ENCODE results near the gene UNKL. TPM values are rescaled to one million over a fixed set of nuclear protein-coding genes. Genes with fewer than 3 reads are reported as not detected.

Gene UNKL
- total RNA-seq, 1 experiment from 2014 or later, result 32.0 TPM

- no peak overlapping the region for H4K8ac ChIP-seq (replicated peaks; ENCODE audit: insufficient read length, low read depth, low read length)
- TF ChIP-seq CTCF (conservative IDR thresholded peaks at IDR 0.05), result no peak
- Mint-ChIP-seq H3K27me3 (ENCODE audit: low read depth) (no peaks in the 10 kb centered on the region), H3K9me3 (no peaks in the 10 kb centered on the region; a peak in 1 of 5 replicates), H3K4me1 (peaks cover 4 to 9% of the 10 kb centered on the region in 2 experiments), H3K27ac (no peak overlapping the region; a peak in 1 of 7 replicates), H3K4me3 (peak overlapping the region in 1 of 2 experiments; percentile 4; a peak in 1 of 5 replicates), H3K36me3 (ENCODE audit: insufficient read depth in 1 of 3, low read depth in 3 of 3) (peaks cover 1 to 11% (median 7%) of the 10 kb centered on the region in 3 experiments; a peak in 5 of 7 replicates)
- DNase-seq, result no peak
- H4K20me1 ChIP-seq (ENCODE audit: control insufficient read depth, insufficient read depth, insufficient read length), result no peaks in the 10 kb centered on the region
- no CpG with 5 or more reads among the region's 49 CpGs for WGBS (ENCODE audit: extremely low coverage, insufficient read length, low lambda C conversion rate)
- no peak overlapping the region for H2BK20ac ChIP-seq (ENCODE audit: low read depth, low read length, poor library complexity, severe bottlenecking)
- no peak overlapping the region for H2AK5ac ChIP-seq (ENCODE audit: insufficient read length, low read length)
- no peak overlapping the region for H2BK5ac ChIP-seq (ENCODE audit: insufficient read length, low read length)
- no peak overlapping the region for H2BK15ac ChIP-seq (ENCODE audit: low read depth, low read length)
- no peak overlapping the region for H3K23ac ChIP-seq (ENCODE audit: insufficient read length, low read depth, low read length)
- no peaks in the 10 kb centered on the region for H3K4me1 ChIP-seq (ENCODE audit: insufficient read depth, low read length)
- H2BK120ac ChIP-seq (ENCODE audit: low read depth, low read length, poor library complexity, severe bottlenecking), result no peak overlapping the region
- H3K56ac ChIP-seq (ENCODE audit: insufficient read length, low read depth, low read length), result no peak overlapping the region
- no peaks in the 10 kb centered on the region for H3K27me3 ChIP-seq (ENCODE audit: insufficient read depth, low read length)
- no peak overlapping the region for H3K4me2 ChIP-seq (ENCODE audit: insufficient read depth, insufficient read length, low read length)
- H3K79me1 ChIP-seq (ENCODE audit: insufficient read depth, low read depth, low read length, poor library complexity, severe bottlenecking), result no peaks in the 10 kb centered on the region
- no peak overlapping the region for H3K18ac ChIP-seq (ENCODE audit: insufficient read length, low read depth, low read length)
- H3K4ac ChIP-seq (ENCODE audit: low read depth, low read length), result no peak overlapping the region
- no peak overlapping the region for H3K27ac ChIP-seq (ENCODE audit: insufficient read length, low read depth, low read length)
- H3K79me2 ChIP-seq (ENCODE audit: insufficient read depth, low read length), result peaks cover 2% of the 10 kb centered on the region; the same call in 1 of the 2 replicates
- H3K23me2 ChIP-seq (ENCODE audit: insufficient read length, low read depth, low read length, poor library complexity, severe bottlenecking), result peaks cover 3% of the 10 kb centered on the region
- no peak overlapping the region for H2AFZ ChIP-seq (ENCODE audit: low read length)
- H4K5ac ChIP-seq (ENCODE audit: insufficient read length, low read depth, low read length), result no peak overlapping the region
- no peak overlapping the region for H3T11ph ChIP-seq (ENCODE audit: low read length)
- H4K91ac ChIP-seq (ENCODE audit: insufficient read length, low read depth, low read length), result no peak overlapping the region
- H2BK12ac ChIP-seq (ENCODE audit: insufficient read length, low read depth, low read length), result no peak overlapping the region
- H3K14ac ChIP-seq (ENCODE audit: insufficient read depth, low read length), result no peak overlapping the region
- H3K9ac ChIP-seq (ENCODE audit: extremely low read depth, insufficient read length, low read length), result no peak overlapping the region
- no peaks in the 10 kb centered on the region for H3K9me3 ChIP-seq (ENCODE audit: control insufficient read depth, low read depth, low read length)
These were observed 59.5 kb downstream of the UNKL start for GRCh38 chr16:1354815-1355540.
